NCI-H82 treated with DMSO at 0.1 percent for 48 hours (cell line): ENCODE data around the gene FLT1.

ENCODE experiments used
- DNase-seq: peaks from one replicate; lab custom pipeline; 2025; ENCODE audit not compliant: unreplicated experiment; lab: John Stamatoyannopoulos, UW

FLT1 gene

DNA sequence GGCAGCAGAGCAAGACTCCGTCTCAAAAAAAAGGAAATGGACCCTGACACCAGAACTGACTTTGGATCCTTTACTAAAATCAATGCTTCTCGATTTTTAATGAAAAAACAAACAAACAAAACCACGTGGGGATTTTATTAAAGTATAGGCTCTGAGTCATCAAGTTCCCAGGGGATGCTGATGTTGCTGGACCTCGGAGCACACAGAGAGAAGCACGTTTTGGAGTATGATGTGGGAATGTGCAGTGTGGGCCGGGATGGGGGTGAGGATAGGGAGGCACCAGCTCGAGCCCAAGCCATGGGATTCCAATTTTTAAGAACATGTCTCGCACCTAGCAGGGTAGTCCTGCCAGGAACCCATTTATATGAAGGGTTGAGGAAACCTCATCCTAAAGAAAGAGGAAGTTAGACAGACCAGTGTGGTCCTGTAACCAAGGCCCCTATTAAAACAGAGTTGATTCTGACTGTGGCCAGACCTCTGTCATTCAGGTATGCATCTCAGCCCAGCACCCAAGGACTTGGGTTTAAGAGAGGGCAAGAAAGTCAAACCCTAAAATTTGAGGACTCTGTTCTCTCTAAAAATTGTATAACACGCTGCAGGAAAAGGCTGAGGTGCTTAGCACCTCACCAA lies 6.4 kb downstream of the FLT1 start:
- no peak for DNase-seq

- DNase-seq = no peak
These were observed 8.9 kb downstream of the FLT1 start for GRCh38 chr13:28485996-28486543.

GRCh38 chr13:28485551-28485950 lies 9.4 kb downstream of the FLT1 start:
- no peak for DNase-seq

DNA sequence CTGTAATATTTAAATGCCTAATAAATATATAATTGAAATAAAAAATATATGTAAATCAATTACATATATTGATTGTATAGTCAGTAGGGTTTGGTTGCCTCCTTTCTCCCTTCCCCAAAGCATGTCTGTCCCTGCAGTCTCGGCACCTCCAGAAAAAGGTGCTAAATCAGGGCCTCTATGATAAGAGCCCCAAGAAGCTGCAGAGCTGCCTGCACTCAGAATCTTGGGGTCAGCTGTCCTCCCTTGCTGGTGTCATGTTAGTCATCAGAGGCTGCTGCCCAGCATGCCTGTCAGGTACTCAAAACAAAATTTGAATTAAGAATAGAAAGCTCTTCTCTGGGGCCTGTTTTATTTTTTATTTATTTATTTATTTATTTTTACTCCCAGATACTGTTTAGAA lies 9.8 kb downstream of the FLT1 start:
- DNase-seq = no peak

GRCh38 chr13:28483313-28483931 lies 11.5 kb downstream of the FLT1 start:
- no peak for DNase-seq

GRCh38 chr13:28479005-28479404 lies 15.9 kb downstream of the FLT1 start:
- no peak for DNase-seq

DNA sequence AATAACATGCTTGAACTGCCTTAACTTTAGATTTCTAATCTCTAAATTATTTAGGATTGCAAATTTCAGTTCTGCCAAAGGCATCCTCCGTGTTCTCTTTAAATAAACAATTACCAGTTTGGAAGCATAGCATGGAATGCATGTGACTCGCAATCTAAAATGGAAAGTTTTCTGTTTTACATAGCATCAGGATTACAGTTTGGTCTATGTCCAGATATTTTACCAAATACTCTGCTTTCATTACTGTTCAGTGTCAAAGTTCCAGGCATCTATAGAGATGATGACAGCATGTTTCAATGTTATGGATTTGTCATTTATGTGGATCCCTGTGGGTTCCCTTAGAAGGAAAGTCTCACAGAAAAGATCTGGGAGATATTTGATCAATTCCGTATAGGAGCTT lies 16.8 kb downstream of the FLT1 start:
- no peak for DNase-seq

- DNase-seq = no peak
These were observed 17.3 kb downstream of the FLT1 start for GRCh38 chr13:28477709-28477973.

- no peak for DNase-seq
These were observed 17.8 kb downstream of the FLT1 start for GRCh38 chr13:28476919-28477708.

DNA sequence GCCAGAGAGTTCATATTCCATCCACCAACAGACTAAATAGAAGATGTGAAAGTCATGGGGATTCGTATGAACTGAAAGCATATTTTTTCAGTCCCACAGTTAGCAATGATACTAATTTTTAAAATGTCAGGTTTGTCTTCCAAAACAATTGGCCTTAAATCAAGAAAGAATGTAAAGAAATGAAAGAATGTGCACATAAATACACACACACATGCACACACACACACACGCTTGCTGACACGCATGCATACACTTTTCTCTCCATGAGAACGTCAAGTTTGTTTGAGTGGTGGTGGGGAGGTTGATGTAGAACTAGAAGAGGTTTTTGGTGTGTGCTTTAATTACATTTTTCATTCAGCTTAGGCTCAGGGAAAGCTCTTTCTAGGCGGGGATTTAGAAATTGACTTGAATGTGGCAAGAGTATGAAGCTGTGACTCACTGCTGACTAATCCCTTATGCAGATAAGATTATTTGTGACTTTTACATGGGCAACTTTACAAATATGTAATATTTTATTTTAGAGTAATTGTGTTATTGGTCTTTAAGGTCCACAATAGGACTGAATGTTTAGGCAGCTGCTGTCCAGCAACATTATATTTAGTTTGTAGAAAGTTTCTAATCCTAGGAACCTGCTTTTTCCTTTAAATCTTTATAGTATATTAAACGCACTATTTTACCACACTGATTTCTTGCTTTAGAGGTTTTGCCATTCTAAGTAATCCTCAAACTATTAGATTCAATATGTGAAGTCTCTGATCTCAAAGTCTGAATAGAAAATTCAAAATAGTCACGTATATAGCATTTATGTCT lies 18.8 kb downstream of the FLT1 start:
- no peak for DNase-seq

GRCh38 chr13:28474491-28475134 lies 20.3 kb downstream of the FLT1 start:
- DNase-seq = no peak

GRCh38 chr13:28473044-28473443 lies 21.9 kb downstream of the FLT1 start:
- DNase-seq = no peak

- no peak for DNase-seq
These were observed 23.5 kb downstream of the FLT1 start for GRCh38 chr13:28471421-28471820.

GRCh38 chr13:28470296-28470695 lies 24.6 kb downstream of the FLT1 start:
- DNase-seq = no peak

DNA sequence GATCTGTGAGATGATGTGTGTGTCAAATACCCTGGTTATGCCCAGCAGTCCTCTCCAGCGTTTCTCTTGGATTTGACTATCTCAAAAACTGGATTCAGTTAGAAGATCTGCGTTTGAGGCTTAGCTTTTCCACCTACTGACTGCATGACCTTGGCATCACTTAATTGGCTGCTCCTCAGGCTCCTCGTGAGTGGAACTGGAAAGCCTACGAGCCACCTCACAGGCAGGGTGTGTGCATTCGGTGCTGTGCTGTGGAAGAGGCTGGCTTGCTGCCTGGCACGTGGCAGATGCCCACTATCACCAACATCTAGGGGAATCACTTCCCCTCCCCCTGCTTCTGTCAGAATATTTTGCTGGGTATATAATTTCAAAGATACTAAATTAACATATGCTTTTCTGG lies 25.6 kb downstream of the FLT1 start:
- no peak for DNase-seq

DNA sequence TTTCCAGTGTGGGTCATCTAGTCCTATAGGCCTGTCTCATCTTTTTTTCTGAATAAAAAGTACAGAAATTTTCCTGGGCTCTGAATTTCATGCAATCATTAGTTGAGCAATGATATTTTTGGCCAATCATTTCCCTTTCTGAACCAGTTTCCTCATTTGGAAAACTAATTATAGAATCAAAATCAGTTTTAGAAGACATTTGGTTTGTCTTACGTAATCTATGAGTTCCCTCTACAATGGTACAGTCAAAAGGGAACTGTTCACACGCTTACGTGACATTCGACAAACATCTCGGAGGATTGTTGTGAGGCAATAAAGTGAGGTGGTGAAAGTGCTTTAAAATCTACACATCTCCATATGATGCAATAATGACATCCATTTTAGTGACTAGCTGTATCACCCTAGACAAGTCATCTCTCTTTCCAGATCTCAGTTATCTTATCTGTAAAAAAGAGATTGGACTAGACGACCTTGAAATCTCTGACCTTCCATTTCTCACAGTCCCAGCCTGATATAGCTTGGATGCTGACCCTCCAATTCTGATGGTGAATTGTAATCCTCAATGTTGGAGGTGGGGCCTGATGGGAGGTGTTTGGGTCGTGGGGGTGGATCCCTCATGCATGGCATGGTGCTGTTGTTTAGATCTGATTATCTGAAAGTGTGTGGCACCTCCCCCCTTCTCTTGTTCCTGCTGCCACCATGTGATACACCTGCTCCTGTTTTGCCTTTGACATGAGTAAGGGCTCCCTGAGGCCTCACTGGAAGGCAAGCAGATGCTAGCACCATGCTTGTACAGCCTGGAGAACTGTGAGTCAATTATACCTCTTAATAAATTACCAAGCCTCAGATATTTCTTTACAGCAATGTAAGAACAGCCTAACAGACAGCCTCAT lies 26.7 kb downstream of the FLT1 start:
- no peak for DNase-seq

DNA sequence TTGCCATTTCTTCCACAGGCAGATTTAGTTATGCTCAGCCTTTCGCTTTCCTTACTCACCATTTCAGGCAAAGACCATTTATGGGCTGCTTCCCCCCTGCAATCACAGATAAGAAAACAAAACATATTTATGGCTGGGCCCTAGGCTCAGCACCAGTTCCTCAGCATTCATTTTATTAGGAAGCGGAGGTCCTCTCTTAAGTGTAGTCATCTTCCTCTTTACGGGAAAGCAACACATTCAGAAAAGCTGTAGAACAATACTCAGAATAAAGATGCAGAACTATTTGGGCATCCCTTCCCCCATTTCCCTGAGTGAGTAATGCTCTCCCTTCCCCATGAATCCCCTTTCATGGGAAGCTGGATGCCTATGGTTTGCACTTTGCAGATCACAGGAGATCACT lies 27.9 kb downstream of the FLT1 start:
- DNase-seq = no peak

- no peak for DNase-seq
These were observed 28.8 kb downstream of the FLT1 start for GRCh38 chr13:28466151-28466550.

GRCh38 chr13:28464861-28465460 lies 30.0 kb downstream of the FLT1 start:
- peak; percentile 70 for DNase-seq

DNA sequence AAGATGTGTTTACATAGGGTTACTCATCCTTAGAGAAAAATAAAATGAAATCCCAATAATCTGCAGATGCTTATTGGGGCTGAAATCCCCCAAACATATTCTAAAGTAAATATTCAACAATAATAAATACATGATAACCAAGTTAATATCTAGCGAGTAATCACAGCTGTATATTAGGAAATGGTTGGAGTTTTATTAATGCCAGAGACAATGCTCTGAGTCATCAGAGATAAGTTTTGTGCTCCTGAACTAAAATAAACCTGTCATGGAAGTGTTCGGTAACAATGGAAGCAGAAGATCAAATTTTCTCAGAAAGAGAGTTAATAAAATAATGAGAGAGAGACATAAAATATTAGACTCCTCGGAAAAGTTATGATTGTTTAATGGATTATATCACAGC lies 31.4 kb downstream of the FLT1 start:
- DNase-seq = no peak
